Liver (tissue), 3 donors: ENCODE results near the gene UQCRFS1.

Experiments
- ATF3 ChIP-seq: IDR thresholded peaks from 2 replicates; pipeline ENCODE4 v1.6.1; 2016; ENCODE audit warnings: antibody characterized with exemption
- CTCF ChIP-seq: fragments of 150-350 bp; IDR thresholded peaks from 2 replicates; pipeline ENCODE4 v1.5.1; 2017; ENCODE audit warnings: improper control_type of control experiment, low read depth, low read length; ENCODE audit not compliant: missing input control
- GABPA ChIP-seq, 2 donors: IDR thresholded peaks in 1 of 2; conservative IDR thresholded peaks in 1 of 2; 2 replicates each; pipeline ENCODE4 v1.6.1; 2016; ENCODE audit warnings: antibody characterized with exemption in 2 of 2, mild to moderate bottlenecking in 1 of 2, moderate library complexity in 1 of 2
- MAX ChIP-seq: IDR thresholded peaks from 2 replicates; pipeline ENCODE4 v1.6.1; 2016; ENCODE audit warnings: antibody characterized with exemption
- SP1 ChIP-seq: IDR thresholded peaks from 2 replicates; pipeline ENCODE4 v1.6.1; 2018; ENCODE audit warnings: antibody characterized with exemption, mild to moderate bottlenecking
- TAF1 ChIP-seq: conservative IDR thresholded peaks from 2 replicates; pipeline ENCODE4 v1.6.1; 2016; ENCODE audit warnings: antibody characterized with exemption, mild to moderate bottlenecking
- YY1 ChIP-seq: IDR thresholded peaks from 2 replicates; pipeline ENCODE4 v1.6.1; 2016; ENCODE audit warnings: antibody characterized with exemption, mild to moderate bottlenecking
- donor health status: healthy.
- donor health status: healthy.

- no peak for TF ChIP-seq CTCF
- TF ChIP-seq SP1 = no peak
- no peak for TF ChIP-seq YY1
- no peak for TF ChIP-seq MAX
- TF ChIP-seq ATF3 = no peak
- no peak for TF ChIP-seq GABPA (IDR thresholded peaks at IDR 0.05 in 1 of 2, conservative IDR thresholded peaks at IDR 0.05 in 1 of 2)
- no peak for TF ChIP-seq TAF1
Measured at GRCh38 chr19:29215322-29215845, 2.4 kb upstream of the UQCRFS1 start.
